Epithelial cell of proximal tubule (primary cell): ENCODE measurements around the gene NDUFAF8. TPM values are rescaled to one million over a fixed set of nuclear protein-coding genes. Genes with fewer than 3 reads are reported as not detected.

ENCODE experiments used
- DNase-seq: peaks from one replicate; pipeline ENCODE4 v3.0.0-alpha.2; 2011; ENCODE audit warnings: low read depth
- H3K4me3 ChIP-seq: 2 replicates; pipeline ENCODE4 v1.5.1; 2011; ENCODE audit warnings: low read depth, mild to moderate bottlenecking, low read length
- total RNA-seq: library from RNA; depleted of rRNA; stranded (reverse); fragments of >200 nt; gene quantifications from 2 replicates; pipeline ENCODE4 v1.2.3, GENCODE V29; 2015
- TF ChIP-seq, protein P1 (sequence below): conservative IDR thresholded peaks from 2 replicates; pipeline ENCODE4 v1.5.1; 2012; ENCODE audit warnings: low read depth, mild to moderate bottlenecking, low read length

Gene NDUFAF8
- total RNA-seq, 1 donor from 2014 or later, result 51.9 TPM

DNA sequence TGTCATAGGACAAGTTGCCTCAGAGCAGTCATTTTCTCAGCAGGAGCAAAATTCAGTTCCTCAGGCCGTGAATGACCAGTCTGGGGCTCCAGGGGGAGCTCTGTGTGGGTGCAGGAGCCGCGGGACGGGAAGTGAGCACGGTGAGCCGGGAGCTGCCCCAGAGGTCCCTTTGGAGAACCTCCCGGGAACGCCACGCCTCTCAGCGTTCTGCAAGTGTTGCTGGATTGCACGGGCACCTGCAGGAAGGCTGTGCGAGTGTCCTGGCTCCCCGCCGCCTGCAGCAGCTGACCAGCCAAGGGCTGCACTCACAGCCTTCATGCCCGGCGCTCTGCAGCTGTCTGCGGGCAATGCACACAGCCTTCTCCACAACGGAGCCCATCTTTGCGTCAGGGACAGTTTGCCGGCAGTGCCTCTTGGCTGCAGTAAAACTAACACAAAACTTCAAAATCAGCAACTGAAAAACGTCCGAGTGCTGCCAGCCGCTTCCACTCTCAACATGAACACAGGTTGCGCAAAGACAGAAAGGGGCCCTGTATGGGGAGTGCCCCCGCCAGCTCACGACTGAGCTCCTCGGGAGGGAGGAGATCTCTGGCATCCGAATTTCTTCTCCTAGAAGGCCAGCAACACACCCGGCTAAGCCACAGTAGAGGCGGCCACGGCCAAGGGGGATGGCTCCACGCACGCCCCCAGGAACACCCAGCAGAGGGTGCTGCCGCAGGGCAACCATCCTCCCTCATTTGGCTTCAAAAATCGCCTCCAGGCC is 16.0 kb downstream of the NDUFAF8 start:
- DNase-seq, result no peak
- TF ChIP-seq, protein P1, sequence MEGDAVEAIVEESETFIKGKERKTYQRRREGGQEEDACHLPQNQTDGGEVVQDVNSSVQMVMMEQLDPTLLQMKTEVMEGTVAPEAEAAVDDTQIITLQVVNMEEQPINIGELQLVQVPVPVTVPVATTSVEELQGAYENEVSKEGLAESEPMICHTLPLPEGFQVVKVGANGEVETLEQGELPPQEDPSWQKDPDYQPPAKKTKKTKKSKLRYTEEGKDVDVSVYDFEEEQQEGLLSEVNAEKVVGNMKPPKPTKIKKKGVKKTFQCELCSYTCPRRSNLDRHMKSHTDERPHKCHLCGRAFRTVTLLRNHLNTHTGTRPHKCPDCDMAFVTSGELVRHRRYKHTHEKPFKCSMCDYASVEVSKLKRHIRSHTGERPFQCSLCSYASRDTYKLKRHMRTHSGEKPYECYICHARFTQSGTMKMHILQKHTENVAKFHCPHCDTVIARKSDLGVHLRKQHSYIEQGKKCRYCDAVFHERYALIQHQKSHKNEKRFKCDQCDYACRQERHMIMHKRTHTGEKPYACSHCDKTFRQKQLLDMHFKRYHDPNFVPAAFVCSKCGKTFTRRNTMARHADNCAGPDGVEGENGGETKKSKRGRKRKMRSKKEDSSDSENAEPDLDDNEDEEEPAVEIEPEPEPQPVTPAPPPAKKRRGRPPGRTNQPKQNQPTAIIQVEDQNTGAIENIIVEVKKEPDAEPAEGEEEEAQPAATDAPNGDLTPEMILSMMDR, result peak; percentile 68
- H3K4me3 ChIP-seq, result no peak overlapping the region

DNA sequence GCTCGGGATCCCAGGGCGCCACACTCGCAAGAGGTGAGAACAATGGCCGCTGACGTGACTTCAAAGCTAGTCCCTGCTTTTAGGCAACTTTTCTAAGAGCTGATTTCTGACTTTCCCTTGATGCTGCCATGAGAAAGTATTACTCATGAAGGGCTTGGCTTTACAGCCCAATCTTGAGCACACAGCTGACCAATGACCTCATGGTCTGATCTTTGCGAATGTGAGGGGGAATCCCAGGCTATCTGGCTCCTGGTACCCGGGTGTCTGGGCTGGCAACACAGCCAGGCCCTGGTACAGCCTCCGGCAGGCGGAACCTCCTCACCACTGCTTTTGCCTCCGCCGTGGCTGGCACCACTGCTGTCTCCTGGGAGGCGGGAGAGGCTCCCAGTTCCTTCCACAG is 17.5 kb downstream of the NDUFAF8 start:
- DNase-seq, result peak; percentile 50
- H3K4me3 ChIP-seq, result no peak overlapping the region
- TF ChIP-seq, protein P1, result no peak

DNA sequence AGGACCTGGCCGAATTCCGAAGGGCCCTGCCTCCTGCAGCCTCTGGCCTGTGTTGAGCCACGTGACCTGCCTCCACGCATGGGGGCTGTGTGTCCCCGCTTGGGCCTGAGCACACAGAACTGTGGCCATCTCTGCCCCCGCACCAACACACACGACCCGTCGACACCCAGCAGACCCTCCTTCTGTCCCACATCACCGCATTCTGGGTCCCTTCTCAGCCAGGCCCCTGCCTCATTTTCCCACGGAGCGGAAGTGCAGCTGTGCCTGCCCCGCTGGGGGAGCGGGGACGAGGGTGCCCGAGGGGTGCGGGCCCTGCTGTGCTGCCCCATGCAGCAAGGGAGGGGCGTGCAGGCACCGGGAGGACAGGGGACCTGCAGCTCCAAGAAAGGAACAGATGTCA is 18.4 kb downstream of the NDUFAF8 start:
- no peak for DNase-seq
- TF ChIP-seq, protein P1, result no peak
- no peak overlapping the region for H3K4me3 ChIP-seq

DNA sequence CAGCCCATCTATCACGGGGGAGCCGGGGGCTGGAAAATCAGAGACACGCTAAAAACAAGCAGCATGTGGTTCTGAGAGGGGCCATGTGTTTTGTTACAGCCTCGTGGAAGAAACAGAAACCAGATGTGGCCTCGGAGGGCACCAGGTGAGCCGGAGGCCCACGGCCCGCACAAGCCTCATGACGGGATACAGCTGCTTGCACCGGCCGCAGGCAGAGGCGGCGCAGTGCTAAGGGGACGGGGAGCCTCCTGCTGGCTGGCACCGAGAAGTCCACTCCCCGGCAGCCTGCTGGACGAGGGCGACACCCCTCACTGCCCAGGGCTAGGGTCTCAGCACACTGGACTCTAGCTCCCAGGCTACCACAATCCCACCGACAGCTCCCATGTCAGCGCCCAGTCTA is 19.2 kb downstream of the NDUFAF8 start:
- TF ChIP-seq, protein P1, result no peak
- DNase-seq, result no peak
- H3K4me3 ChIP-seq, result no peak overlapping the region

DNA sequence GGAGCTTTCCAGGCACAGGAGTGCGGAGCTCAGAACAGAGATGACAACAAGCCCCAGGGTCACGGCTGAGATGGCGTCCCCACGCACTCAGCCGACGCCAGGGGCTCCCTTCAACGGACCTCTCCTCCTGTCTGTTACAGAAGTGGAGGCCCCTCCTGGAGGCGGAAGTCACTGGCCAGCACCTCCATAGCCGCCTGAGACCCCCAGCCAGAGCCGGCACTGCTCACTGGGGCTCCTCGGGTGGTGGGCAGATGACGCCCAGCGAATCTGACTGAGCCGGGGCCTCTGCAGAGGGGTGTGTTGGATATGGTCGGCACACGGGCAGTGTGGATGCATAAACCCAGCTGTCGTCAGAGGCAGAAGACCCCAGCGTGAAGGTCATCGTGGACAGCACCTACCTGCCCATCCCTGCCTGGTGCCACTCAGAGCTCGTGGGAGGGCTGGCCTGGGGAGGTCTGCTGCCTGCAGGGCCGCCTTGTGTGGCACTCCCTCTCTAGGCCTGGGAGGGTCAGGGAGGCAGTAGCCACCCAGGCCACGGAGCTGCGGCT is 20.0 kb downstream of the NDUFAF8 start:
- no peak overlapping the region for H3K4me3 ChIP-seq
- DNase-seq, result no peak
- TF ChIP-seq, protein P1, result no peak

DNA sequence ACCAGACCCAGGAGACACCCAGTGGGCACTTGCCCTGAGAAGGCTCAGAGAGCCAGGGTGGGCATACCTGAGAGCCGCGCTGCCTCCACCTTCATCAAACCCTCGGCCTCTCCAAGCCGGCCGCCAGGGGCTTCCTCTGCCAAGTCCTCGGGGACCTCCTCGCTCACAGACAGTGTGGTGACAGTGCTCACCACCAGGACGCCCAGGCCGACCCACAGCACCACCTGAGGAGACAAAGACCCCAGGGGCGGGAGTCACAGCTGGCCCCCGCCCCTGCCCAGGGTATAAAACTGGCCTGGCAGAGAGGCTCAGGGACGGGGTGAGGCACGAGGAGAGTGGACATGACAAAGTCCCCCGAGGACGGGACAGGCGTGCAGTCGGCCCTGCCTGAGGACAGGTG is 21.1 kb downstream of the NDUFAF8 start:
- H3K4me3 ChIP-seq, result no peak overlapping the region
- no peak for DNase-seq
- TF ChIP-seq, protein P1, result no peak

DNA sequence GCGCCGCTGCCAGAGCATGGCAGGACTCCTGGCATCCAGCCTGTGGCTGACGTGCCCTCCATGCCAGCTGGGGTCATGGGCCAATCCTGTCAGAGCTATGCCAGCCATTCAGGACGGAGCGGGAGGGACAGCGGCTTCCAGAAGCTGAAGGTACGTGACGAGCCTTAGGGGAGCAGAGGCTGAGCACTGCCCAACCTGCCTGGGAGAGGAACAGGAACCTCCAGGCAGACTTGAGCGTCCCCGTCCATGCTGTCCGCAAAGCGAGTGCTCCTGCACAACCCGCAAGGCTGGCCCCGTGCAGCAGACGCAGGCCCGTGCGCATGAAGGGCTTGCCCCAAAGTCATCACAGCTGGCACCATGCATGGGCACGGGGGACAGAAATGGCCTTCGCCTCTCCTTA is 21.5 kb downstream of the NDUFAF8 start:
- DNase-seq, result no peak
- TF ChIP-seq, protein P1, result no peak
- no peak overlapping the region for H3K4me3 ChIP-seq
